ENCODE measurements around the gene ESR2. TPM values are rescaled to one million over a fixed set of nuclear protein-coding genes. Genes with fewer than 3 reads are reported as not detected.

Gene ESR2
- total RNA-seq, 1 donor from 2014 or later = 0.48 TPM

DNA sequence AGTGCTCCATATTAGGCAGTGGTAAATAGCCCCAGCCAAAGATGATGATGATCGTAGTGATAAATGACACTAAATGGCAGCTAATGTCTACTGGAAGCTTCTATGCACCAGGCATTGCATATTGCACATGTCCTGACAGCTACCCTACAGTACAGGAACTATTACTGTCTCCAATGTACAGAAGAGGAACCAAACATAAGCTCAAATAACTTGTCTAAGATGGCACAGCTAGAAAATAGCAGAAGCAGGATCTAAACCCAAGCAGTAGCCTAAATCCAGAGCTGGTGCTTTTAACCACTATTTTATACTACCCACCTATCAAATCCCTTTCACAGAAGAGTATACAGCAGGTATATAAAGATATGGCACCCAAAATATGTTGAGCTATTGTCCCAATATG is 28.9 kb downstream of the ESR2 start:
- ATAC-seq = no peak

DNA sequence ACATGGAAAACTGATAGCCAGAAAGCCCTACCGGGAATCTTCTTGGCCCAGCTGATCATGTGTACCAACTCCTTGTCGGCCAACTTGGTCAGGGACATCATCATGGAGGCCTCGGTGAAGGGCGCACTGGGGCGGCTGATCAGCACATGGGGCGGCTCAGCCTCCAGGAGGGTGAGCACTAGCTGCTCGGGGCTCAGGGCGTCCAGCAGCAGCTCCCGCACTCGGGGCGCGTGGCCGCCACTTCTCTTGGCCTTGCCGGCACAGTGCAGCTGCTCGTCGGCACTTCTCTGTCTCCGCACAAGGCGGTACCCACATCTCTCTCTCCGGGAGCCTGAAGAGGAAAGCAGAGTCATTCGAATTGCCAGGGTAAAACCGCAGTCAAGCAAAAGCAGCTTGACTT is 33.8 kb downstream of the ESR2 start:
- no peak for ATAC-seq

DNA sequence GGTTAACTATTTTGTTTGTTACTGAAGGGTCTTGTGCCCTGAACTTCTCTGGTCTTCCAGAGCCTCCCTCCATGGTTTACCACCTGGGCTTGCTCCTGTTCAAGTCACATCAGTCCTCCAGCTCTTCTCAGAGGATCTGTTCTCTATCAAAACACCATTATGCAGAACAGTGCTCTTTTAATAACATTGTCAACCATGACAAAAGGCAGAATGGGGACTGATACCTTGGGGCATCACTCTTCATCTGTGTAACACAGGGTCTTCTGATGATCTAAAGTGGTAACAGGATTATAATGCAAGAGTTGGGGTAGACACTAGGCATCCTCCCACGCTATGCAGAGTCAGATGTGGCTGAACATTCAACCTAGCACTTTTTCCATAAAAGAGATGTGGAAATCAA is 38.4 kb downstream of the ESR2 start:
- no peak for ATAC-seq

DNA sequence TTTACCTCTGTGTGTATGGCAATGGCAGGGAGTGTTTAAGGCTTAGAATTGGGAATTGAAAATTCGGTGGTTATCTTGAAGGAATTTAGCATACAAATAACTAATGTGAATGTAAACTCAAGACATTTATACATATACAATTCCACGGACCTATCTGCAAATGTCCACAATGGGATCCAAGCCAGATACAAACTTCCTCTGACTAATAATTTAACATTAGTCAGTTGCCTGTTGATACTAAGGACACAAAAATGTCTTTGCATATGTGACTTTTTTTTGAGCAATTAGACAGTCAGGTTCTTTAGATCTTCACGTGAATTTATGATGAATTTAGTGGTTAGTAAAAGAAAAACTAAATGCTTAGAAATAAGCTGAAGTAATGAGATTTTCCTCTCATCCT is 40.5 kb downstream of the ESR2 start:
- ATAC-seq = peak; percentile 29

DNA sequence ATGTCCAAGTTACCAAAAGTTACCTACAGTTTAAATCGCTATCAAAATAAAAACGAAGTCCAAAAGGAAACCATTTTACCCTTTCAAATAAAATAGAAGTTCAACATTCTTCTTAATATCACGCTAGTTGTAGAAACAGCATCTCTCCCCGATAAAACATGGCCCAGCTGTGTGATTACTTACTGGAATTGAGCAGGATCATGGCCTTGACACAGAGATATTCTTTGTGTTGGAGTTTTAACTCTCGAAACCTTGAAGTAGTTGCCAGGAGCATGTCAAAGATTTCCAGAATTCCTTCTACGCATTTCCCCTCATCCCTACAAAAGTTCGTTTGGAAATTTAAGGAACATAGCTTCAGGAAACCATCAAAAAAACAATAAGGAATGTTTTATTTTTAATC is 44.8 kb downstream of the ESR2 start:
- no peak for ATAC-seq

DNA sequence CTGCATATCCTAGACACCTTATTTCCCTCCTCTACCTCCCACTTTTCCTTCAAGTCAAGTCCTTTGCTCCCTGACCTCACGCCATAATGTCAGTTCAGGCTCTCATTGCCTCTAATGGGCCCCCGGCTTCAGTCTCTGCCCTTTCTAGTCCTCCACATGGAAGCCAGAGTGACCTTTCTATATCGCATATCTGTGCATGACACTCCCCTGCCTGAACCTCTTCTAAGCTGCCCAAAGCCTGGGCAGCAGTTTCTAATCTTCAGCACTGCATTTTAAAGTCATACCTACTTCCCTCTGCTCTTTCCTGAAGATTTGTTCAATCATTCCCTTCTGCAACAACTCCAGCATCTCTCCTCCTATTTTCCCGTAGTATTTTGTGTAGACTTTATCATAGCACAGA is 45.5 kb downstream of the ESR2 start:
- ATAC-seq = no peak

DNA sequence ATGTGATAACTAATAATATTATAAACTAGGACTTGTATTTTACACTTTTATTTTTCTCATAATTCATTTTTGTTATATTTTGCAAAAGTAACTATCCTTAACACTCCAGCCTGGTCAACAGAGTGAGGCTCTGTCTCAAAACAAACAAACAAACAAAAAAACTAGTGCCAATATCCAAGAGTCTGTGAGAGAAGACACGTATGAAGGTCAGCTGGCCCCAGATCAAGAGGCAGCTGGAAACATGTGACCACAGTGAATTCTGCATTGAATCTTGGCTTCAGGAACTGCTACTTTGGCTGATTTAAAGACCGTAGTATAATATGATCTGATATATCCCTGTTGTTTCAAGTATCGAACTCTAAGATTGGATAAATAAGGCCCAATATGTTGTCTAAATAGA is 47.0 kb downstream of the ESR2 start:
- ATAC-seq = no peak

DNA sequence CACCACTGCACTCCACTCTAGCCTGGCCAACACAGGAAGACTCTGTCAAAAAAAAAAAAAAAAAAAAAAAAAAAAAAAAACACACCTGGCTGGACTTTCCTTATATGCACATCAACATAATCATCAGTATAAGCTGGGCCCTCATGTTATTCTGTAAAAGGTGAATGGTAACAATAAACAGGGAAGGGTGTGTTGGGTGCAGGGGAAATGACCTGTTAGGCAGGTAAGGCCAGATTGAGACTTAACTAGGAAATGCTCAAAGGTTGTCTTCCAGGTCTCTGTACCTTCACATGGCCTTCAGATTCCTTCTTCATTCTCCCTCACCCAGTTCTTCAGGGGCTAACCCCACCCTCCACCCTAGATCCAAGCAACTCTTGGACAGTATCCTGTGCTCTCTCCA is 47.5 kb downstream of the ESR2 start:
- peak; percentile 95 for ATAC-seq

DNA sequence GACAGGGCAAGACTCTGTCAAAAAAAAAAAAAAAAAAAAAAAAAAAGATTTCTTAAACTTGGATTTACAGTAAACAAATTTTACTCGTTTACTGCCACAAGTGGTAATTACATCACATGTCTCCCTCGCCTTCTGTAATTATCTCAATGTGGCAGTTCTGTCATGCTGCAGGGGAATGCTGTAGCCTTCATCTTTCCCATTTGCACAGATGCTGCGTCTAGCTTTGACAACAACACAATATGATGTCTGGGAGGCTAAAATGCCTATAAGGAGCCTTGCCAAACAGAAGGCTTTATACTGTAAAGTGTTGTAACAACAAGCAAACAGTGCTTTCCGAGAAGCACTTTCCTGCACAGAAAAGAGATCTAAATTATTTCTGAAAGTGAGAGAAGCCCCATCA is 48.7 kb downstream of the ESR2 start:
- ATAC-seq = no peak

DNA sequence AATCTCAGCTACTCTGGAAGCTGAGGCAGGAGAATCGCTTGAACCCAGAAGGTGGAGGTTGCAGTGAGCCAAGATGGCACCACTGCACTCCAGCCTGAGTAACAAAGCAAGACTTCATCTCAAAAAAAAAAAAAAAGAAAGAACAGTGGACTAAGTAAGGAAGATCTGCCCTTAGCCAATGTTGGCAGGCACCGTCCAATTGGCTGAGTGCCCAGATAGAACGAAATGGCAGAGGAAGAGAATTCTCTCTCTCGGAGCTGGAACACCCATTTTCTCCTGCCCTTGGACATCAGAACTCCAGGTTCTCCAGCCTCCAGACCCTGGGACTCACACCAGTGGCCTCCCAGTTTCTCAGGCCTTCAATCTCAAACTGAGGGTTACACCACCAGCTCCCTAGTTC is 49.9 kb downstream of the ESR2 start:
- ATAC-seq = no peak

DNA sequence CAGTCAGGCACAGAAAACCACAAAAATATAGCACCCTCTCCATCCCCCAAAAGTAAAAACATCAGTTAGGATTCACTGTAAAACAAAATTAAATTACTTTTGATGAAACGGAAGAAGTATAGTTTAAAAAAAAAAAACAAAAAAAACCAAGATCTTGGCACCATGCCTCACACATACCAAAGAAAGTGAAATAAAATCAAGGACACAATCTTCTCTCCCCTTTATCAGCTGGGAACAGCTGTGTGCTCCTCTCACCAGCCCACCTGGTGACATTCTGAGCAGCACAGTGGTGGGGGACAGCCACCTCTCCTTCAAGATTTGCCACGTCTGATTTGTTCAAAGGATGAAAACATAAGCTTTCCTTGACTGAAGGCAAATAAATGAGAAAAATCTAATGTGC is 55.5 kb downstream of the ESR2 start:
- ATAC-seq = no peak

DNA sequence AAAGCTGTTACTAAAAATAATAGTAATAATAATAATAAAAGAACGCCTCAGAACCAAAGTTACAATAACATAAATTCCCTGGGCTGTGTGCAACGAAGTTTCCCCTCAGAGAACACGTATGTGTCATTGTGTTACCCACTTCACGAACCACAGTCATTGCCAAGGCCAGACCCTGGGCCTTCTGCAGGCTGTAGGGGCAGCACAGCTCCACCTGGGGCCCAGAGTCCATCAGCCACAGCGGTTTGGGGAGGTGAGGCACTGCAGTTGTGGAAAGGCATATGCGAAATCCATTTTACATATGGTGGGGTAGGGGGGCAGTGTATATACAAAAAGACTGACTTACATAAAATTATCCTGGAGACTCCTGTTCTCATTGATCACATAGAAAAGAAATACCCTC is 56.1 kb downstream of the ESR2 start:
- no peak for ATAC-seq

DNA sequence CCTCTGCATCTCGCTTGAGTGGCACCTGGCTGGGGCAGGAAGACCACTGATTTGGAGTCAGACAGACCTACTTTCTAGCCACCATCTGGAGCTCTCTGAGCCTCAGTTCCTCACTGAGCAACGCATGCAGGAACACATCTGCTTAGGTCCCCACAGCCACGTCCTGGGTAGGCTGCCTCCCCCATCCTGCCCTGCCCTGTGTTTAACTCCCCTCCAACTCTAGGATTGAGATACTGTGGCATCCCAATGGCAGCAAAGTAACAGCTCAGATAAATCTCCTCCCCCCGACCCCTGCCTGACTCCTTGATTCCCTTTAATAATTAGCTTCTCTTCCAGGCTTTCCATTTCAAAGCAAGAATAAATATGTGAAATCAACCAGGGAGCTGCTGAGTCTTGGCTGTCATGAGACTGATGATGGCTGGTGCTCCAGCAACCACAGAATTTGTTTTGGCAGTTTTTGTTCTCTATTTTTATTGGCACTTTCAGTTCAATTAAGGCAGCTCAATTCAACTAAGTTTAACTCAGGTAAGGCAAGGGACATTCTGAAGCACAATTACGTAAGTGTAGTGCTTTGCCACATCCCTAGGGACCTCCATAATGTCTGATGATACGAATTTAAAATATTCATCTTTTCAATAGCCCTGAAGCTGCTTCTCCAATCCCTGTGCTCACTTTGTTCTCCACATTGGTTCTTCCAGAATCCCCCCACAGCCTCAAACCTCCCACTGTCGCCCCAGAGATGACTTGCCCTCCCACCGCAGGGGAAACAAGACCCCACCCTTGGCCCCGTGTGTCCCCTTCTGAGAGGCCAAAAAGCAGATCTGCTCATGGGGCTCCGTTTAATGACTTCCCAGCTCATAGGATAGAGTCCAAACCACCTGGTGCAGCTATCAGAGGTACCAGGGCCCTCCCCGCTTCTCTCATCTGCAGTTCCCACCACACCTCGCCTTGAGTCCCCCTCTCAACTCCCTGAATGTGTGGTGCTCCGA is 58.2 kb downstream of the ESR2 start:
- peak; percentile 67 for ATAC-seq

DNA sequence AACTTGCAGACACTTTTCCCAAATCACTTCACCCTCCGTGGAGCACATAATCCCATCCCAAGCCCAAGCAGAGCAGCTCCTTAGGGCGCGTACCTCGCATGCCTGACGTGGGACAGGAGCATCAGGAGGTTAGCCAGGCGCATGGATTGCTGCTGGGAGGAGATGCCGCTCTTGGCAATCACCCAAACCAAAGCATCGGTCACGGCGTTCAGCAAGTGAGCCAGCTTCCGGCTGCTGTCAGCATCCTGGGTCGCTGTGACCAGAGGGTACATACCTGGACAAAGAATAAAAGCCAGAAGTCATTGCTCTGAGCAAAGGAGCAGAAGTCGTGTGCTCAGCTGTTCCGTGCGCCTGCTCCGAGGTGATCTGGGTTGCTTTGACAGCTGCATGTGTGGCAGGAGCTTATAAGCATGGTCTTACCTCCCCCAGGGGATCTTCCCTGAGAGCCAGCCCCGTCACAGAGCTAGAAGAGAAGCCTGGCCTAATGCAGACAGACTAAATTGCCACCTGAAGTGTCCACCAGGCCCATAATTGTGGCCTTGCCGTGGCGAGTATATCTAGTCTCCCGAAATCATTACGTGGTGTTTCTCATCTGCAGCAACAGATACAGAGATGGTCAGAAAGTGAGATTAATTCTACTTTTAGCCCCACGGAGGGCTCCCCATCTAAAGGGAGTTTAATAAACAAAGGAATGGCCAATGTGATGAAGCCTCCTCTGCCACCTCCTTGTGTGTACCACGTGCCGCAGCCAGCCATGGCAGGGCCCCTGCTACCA is 59.1 kb downstream of the ESR2 start:
- ATAC-seq = peak; percentile 17

DNA sequence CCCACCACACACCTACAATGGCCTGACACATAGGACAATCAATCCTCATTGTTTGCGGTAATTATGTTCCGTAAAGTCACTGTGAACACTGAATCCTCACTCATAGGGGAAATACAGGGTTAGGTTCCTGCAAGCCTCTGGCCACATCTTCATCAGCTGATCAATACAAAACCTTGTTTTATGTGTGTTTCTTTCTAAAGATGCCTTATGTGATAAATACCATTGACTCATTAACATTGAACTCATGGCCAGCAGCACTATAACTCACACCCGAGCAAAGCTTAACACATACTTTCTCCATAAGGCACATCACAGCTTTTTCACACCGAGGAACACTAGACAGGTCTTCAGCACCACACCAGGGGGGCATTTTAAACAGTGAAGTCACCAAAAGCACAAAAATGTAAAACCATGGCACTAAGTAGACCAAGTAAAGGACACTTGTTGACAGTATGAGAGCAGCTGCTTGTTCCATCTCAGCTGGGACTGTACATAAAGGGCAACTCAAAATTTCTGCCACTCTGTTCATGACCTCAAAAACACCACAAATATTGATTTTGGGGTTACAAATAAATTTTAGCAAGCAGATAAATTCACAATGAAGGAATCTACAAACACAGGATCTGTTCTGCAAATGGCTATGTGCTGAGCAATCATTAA is 60.5 kb downstream of the ESR2 start:
- no peak for ATAC-seq

DNA sequence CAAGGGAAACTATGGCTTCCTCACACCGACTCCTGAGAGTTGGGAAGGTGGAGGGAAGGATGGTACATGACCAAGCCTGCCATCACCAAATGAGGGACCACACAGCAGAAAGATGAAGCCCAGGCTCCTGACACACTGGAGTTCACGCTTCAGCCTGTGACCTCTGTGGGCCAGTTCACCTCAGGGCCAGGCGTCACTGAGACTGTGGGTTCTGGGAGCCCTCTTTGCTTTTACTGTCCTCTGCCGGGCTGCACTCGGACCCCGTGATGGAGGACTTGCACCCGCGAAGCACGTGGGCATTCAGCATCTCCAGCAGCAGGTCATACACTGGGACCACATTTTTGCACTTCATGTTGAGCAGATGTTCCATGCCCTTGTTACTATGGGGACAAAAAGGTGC is 61.2 kb downstream of the ESR2 start:
- no peak for ATAC-seq

DNA sequence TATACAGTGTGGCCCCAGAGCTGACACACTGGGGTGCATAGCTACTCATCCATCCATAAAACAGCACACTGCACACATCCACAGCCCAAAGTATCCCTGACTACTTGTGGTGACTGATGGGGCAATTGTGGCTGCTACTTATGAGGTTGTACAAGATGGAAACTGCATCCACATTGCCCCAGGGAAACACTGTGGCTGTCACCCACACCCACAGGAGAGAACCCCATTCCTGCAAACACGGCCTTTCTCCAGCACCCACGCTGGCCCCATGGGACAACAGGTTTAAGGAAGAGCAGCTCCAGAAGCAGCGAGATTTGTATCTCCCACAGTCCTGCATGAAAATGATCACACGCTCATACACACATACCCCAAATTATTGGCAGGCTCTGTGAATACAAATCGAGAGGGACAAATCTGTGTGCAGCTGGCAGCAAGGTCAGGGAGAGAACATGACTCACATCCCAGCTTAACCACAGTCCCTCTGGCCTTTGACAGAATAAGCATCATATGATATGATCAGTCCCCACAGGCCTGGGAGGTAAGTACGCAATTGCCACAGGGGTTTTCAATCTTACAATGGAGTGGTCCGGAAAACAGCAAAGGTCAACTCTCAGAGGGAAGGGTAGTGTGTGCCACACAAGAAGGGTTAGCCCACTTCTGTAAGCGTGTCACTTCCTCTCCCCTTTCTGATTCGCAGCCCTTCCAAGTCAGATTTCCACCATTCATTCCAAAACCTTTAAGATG is 61.9 kb downstream of the ESR2 start:
- ATAC-seq = no peak

DNA sequence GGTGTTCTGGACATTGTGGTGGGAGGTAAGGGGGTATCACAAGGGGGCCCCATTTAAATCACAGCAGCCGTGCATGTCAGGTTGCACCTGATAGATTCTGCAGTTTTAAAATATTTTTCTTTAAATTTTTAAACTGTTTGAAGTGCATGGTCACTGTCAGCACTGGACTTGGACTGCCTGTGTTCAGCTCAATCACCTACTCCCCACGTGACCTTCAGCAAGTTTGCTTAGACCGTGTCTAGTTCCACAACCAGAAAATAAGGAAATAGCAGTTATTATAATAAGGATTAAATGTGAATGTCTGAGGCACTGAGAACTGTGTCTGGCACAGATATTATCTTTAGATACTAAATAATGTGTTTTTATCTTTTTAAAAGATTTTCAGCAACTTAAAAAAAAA is 64.7 kb downstream of the ESR2 start:
- no peak for ATAC-seq

DNA sequence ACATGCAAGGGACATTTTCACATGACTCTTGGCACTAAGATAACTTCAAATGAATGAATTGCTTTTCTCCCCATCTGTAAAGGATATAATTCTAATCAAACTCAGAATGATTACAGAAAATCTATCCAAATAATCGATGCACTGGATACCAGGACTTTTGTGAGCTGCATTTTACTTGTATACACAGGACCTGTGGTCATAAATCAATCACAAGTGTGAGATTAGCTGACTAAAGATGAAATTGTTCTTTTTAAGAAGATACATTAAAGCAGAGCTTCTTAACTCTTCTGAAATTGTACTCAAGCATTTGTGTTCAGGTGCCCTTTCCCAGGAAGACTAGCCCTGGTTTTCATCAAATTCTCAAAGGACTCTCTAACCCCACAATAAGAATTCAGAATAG is 66.3 kb downstream of the ESR2 start:
- no peak for ATAC-seq

DNA sequence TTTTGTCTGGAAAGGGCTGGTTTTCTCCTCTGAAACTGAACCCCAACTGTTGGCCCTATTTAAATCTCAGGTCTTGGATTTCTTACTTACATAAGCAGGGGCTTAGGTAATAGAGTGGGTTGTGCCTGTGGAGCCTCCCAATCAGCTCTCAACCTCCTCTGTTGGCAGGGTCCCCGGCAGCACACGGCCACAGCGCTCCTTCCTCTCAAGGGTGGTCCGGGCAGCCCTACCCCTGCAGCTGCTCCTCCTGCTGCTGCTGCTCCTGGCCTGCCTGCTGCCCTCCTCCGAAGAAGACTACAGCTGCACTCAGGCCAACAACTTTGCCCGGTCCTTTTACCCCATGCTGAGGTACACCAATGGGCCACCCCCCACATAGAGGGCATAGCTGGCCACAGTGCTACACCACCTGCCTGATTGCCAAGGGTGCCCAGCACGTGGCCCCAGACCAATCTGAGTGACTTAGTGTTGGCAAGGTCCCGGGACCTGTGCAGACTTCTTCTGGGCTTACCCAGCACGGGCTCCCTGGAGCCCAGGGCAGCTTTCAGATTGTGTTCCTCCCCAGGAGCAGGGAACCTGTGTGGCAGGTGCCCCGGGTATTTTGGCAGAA is 68.9 kb downstream of the ESR2 start:
- ATAC-seq = no peak

DNA sequence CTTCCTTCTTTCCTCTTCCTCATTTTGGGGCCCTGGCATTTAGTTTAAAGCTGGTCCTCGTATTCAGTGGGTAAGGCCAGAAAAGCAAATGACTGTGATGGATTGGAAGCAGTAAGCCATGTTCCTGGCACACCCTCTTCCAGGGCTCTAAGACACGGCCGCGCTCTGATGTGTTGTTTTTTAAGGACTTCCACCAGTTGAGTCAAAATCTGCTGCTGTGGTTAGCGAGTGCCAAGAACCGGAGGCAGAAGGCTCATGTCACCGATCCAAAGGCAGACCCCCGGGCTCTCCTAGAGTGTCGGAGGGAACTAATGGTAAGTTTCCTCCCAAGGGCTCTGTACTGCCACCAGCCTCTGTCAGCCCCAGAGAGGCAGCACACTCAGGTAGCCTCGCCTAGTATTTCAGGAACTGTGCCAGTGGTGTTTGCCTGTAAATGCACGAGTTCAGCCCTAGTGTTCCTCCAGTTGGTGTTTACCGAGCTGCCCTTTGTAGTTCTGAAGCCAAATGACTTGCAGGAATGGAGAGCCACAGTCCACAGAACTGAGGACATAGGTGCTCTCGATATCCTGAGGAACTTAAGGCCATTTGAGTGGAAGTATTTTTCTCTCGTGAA is 72.7 kb downstream of the ESR2 start:
- ATAC-seq = no peak

DNA sequence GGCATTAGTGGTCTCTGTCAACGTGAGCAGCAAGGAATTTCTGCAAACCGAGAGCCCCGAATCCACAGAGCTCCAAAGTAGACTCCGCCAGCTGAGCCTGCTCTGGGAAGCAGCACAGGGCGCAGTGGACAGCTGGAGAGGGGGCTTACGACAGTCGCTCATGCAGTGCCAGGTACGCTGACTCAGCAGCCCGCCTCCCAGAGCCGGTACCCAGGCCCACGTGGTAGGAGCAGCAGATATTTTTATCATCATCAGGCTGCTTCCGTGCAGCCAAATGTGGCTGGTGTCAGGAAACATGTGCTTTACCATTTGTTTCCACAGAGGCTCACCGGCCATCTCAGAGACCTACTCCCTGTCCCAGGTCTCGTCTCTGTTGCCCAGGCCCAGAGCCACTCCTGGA is 73.7 kb downstream of the ESR2 start:
- ATAC-seq = no peak

Measured in esophagus mucosa (tissue), 1 donor.